Measurements from ENCODE around the gene CDKN1C. TPM values are rescaled to one million over a fixed set of nuclear protein-coding genes. Genes with fewer than 3 reads are reported as not detected.

Gene CDKN1C
- total RNA-seq, 4 donors from 2014 or later: 14.3 to 50.9 (median 37.3) TPM

- no peak overlapping the region for H3K4me3 ChIP-seq
- no peaks in the 10 kb centered on the region for H3K27me3 ChIP-seq
- no peaks in the 10 kb centered on the region for H3K36me3 ChIP-seq
- WGBS: 92% methylated on average over 17 of the region's 17 CpGs
- no peak for TF ChIP-seq POLR2AphosphoS5 (IDR thresholded peaks at IDR 0.05)
- no peak for TF ChIP-seq CTCF (IDR thresholded peaks at IDR 0.05)
- TF ChIP-seq EP300 (IDR thresholded peaks at IDR 0.05): no peak
- no peaks in the 10 kb centered on the region for H3K9me3 ChIP-seq
- no peak overlapping the region for H3K27ac ChIP-seq
- DNase-seq (ENCODE audit: low spot score in 2 of 2): no peak
- peaks cover 8% of the 10 kb centered on the region for H3K4me1 ChIP-seq
These were observed 49.8 kb downstream of the CDKN1C start for GRCh38 chr11:2835751-2836150.

- H3K27me3 ChIP-seq: no peaks in the 10 kb centered on the region
- no peaks in the 10 kb centered on the region for H3K36me3 ChIP-seq
- WGBS: 100% methylated on average over 3 of the region's 6 CpGs
- DNase-seq (ENCODE audit: low spot score in 2 of 2): no peak
- H3K9me3 ChIP-seq: no peaks in the 10 kb centered on the region
- no peak overlapping the region for H3K27ac ChIP-seq
- H3K4me1 ChIP-seq: peaks cover 8% of the 10 kb centered on the region
- TF ChIP-seq EP300 (IDR thresholded peaks at IDR 0.05) (no peak), CTCF (IDR thresholded peaks at IDR 0.05) (no peak), POLR2A (IDR thresholded peaks at IDR 0.05) (no peak), POLR2AphosphoS5 (IDR thresholded peaks at IDR 0.05) (no peak)
- no peak overlapping the region for H3K4me3 ChIP-seq
These were observed 50.3 kb downstream of the CDKN1C start for GRCh38 chr11:2835296-2835695.

GRCh38 chr11:2834503-2835273 lies 50.9 kb downstream of the CDKN1C start:
- 87% methylated on average over 10 of the region's 16 CpGs for WGBS
- H3K27ac ChIP-seq: no peak overlapping the region
- no peaks in the 10 kb centered on the region for H3K27me3 ChIP-seq
- H3K36me3 ChIP-seq: no peaks in the 10 kb centered on the region
- peaks cover 8% of the 10 kb centered on the region for H3K4me1 ChIP-seq
- H3K9me3 ChIP-seq: no peaks in the 10 kb centered on the region
- no peak for TF ChIP-seq POLR2AphosphoS5 (IDR thresholded peaks at IDR 0.05)
- TF ChIP-seq POLR2A (IDR thresholded peaks at IDR 0.05): no peak
- no peak for TF ChIP-seq CTCF (IDR thresholded peaks at IDR 0.05)
- no peak for TF ChIP-seq EP300 (IDR thresholded peaks at IDR 0.05)
- DNase-seq (ENCODE audit: low spot score in 2 of 2): no peak
- H3K4me3 ChIP-seq: no peak overlapping the region

GRCh38 chr11:2833716-2834502 lies 51.7 kb downstream of the CDKN1C start:
- no peak for DNase-seq (ENCODE audit: low spot score in 2 of 2)
- TF ChIP-seq POLR2AphosphoS5 (IDR thresholded peaks at IDR 0.05): no peak
- no peak for TF ChIP-seq POLR2A (IDR thresholded peaks at IDR 0.05)
- no peak for TF ChIP-seq EP300 (IDR thresholded peaks at IDR 0.05)
- TF ChIP-seq CTCF (IDR thresholded peaks at IDR 0.05): no peak
- WGBS: 93% methylated on average over 11 of the region's 19 CpGs
- H3K4me3 ChIP-seq: no peak overlapping the region
- no peaks in the 10 kb centered on the region for H3K36me3 ChIP-seq
- H3K4me1 ChIP-seq: peaks cover 8% of the 10 kb centered on the region
- no peaks in the 10 kb centered on the region for H3K9me3 ChIP-seq
- no peaks in the 10 kb centered on the region for H3K27me3 ChIP-seq
- H3K27ac ChIP-seq: no peak overlapping the region

Other genes with a start within 250 kb of the CDKN1C start
- gene KCNQ1OT1, start 185.8 kb downstream of the CDKN1C start, total RNA-seq: 1 to 10 TPM; 2.5 to 4.5 (median 3.1) TPM
- 10 to 100 TPM in 3 of 4 donors, 1 to 10 TPM in 1; 7.0 to 26.4 (median 18.2) TPM for gene PHLDA2, start 43.6 kb upstream of the CDKN1C start, total RNA-seq
- 100 to 1,000 TPM in 2 of 4 donors, 10 to 100 TPM in 2; 70.7 to 150 (median 97.5) TPM for gene NAP1L4, start 106.6 kb upstream of the CDKN1C start, total RNA-seq
- 10 to 100 TPM; 38.1 to 66.5 (median 40.9) TPM for gene CARS1, start 171.6 kb upstream of the CDKN1C start, total RNA-seq